DND-41 (cell line): ENCODE measurements around the gene TSHR.

Experiments
- EZH2 ChIP-seq: IDR thresholded peaks from 3 replicates; pipeline ENCODE4 v1.6.1; 2012; ENCODE audit warnings: borderline replicate concordance, low read depth, mild to moderate bottlenecking, moderate library complexity, low read length, inconsistent platforms; ENCODE audit not compliant: severe bottlenecking
- TF ChIP-seq, protein P1 (sequence below): IDR thresholded peaks from 2 replicates; pipeline ENCODE4 v1.5.1; 2012; ENCODE audit warnings: borderline replicate concordance, low read length, moderate library complexity, mild to moderate bottlenecking; ENCODE audit not compliant: poor library complexity, severe bottlenecking; ENCODE audit errors: extremely low read depth

GRCh38 chr14:80941241-80942185, 13.9 kb upstream of the TSHR start, which contains the start of gene CEP128:
- TF ChIP-seq, protein P1, sequence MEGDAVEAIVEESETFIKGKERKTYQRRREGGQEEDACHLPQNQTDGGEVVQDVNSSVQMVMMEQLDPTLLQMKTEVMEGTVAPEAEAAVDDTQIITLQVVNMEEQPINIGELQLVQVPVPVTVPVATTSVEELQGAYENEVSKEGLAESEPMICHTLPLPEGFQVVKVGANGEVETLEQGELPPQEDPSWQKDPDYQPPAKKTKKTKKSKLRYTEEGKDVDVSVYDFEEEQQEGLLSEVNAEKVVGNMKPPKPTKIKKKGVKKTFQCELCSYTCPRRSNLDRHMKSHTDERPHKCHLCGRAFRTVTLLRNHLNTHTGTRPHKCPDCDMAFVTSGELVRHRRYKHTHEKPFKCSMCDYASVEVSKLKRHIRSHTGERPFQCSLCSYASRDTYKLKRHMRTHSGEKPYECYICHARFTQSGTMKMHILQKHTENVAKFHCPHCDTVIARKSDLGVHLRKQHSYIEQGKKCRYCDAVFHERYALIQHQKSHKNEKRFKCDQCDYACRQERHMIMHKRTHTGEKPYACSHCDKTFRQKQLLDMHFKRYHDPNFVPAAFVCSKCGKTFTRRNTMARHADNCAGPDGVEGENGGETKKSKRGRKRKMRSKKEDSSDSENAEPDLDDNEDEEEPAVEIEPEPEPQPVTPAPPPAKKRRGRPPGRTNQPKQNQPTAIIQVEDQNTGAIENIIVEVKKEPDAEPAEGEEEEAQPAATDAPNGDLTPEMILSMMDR: no peak
- no peak for TF ChIP-seq EZH2
